A673 (cell line): ENCODE measurements around the gene SUSD5. TPM values are rescaled to one million over a fixed set of nuclear protein-coding genes. Genes with fewer than 3 reads are reported as not detected.

Experiments used
- BruUV-seq: library from RNA; stranded (reverse); fragments of 400-500 nt; replicated peaks from 2 replicates; lab custom pipeline; 2021; lab: Mats Ljungman, UMichigan
- CTCF ChIA-PET: fragments of 300-600 bp; sonication (Branson Sonifier 250); formaldehyde crosslinking; loops from one replicate; lab custom pipeline; 2022; ENCODE audit warnings: antibody characterized with exemption; lab: Charles Lee
- POLR2A ChIA-PET: fragments of 300-600 bp; sonication (Branson Sonifier 250); formaldehyde crosslinking; loops from one replicate; lab custom pipeline; 2022; ENCODE audit warnings: antibody characterized with exemption; ENCODE audit not compliant: low non-redundant PET; lab: Charles Lee
- DNase-seq: peaks from one replicate; pipeline ENCODE4 v3.0.0-alpha.2; 2015; ENCODE audit warnings: low spot score
- H3K27ac ChIP-seq: fragments of 200-600 bp; sonication (generic); 2 replicates; pipeline ENCODE4 v1.5.1; 2016; ENCODE audit warnings: mixed run types, low read depth, mild to moderate bottlenecking, mixed read lengths, antibody characterized with exemption, low read length; ENCODE audit not compliant: poor library complexity, severe bottlenecking
- H3K27me3 ChIP-seq: fragments of 200-600 bp; sonication (generic); replicated peaks from 2 replicates; pipeline ENCODE4 v1.6.1; 2017; ENCODE audit warnings: mixed run types, low read depth, mild to moderate bottlenecking, mixed read lengths, antibody characterized with exemption, low read length; ENCODE audit not compliant: insufficient read depth, poor library complexity
- H3K36me3 ChIP-seq: fragments of 200-600 bp; sonication (generic); 2 replicates; pipeline ENCODE4 v1.6.1; 2016; ENCODE audit warnings: mixed run types, mild to moderate bottlenecking, mixed read lengths, antibody characterized with exemption, low read length; ENCODE audit not compliant: insufficient read depth, poor library complexity, severe bottlenecking
- H3K4me1 ChIP-seq: fragments of 200-600 bp; sonication (generic); 2 replicates; pipeline ENCODE4 v1.6.1; 2017; ENCODE audit warnings: mixed run types, mild to moderate bottlenecking, mixed read lengths, antibody characterized with exemption, low read length; ENCODE audit not compliant: insufficient read depth, poor library complexity, severe bottlenecking
- H3K4me3 ChIP-seq: fragments of 200-600 bp; sonication (generic); 2 replicates; pipeline ENCODE4 v1.5.1; 2016; ENCODE audit warnings: low read depth, mixed run types, mild to moderate bottlenecking, mixed read lengths, low read length; ENCODE audit not compliant: poor library complexity, severe bottlenecking
- H3K9me3 ChIP-seq: fragments of 200-600 bp; sonication (generic); 2 replicates; pipeline ENCODE4 v1.6.1; 2016; ENCODE audit warnings: mixed run types, low read depth, mild to moderate bottlenecking, mixed read lengths, antibody characterized with exemption, low read length; ENCODE audit not compliant: poor library complexity, severe bottlenecking
- EZH2 ChIP-seq: fragments of 200-600 bp; sonication (generic); IDR thresholded peaks from 2 replicates; pipeline ENCODE4 v1.6.1; 2017; ENCODE audit warnings: borderline replicate concordance, low read depth, mild to moderate bottlenecking, mixed read lengths, antibody characterized with exemption, low read length; ENCODE audit not compliant: poor library complexity, severe bottlenecking
- intact Hi-C: fragments of 100-400 bp; cut with micrococcal nuclease; formaldehyde crosslinking; loops from one replicate; pipeline ENCODE4 v1.10.0; 2022; ENCODE audit not compliant: unreplicated experiment
- total RNA-seq: library from RNA; stranded (reverse); gene quantifications from 2 replicates; pipeline ENCODE4 v1.2.3, GENCODE V29; 2021
- TF ChIP-seq, protein P1 (sequence below): fragments of 300-800, 200-600 bp; sonication (generic); conservative IDR thresholded peaks from 2 replicates; pipeline ENCODE4 v1.5.1; 2017; ENCODE audit warnings: low read depth, mild to moderate bottlenecking, antibody characterized with exemption, low read length, moderate library complexity, mixed read lengths

The SUSD5 gene
- total RNA-seq, 1 experiment from 2014 or later: 0.97 TPM

DNA sequence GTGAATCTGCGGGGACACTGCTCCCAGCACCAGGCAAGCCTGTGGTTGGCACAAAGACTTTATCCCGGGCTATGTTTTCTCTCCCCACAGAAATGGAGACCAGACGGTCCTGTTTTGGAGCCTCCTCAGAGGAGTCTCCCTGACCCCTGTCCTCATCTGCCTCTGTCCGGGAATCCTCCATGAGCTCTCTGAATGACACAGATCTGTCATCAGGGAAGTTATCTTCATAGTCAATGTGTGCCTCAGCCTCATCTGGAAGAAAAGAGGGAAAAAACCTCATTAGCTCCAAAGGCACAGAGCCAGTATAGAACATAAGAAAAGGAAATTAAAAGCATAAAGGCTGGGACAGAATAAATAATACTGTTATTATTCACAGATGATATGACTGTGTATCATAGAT lies 64.8 kb downstream of the SUSD5 start:
- H3K4me3 ChIP-seq: no peak overlapping the region
- no peak overlapping the region for H3K27ac ChIP-seq
- DNase-seq: no peak
- CTCF ChIA-PET: no interaction called here
- H3K36me3 ChIP-seq: no peaks in the 10 kb centered on the region
- BruUV-seq: no TSS peak
- no peaks in the 10 kb centered on the region for H3K9me3 ChIP-seq
- intact Hi-C loops: loop anchor here (10.0 kb wide), 1 partner anchor 61 kb away; the partner anchor contains the start of gene SUSD5
- POLR2A ChIA-PET: no interaction called here
- peaks cover 5% of the 10 kb centered on the region for H3K4me1 ChIP-seq
- TF ChIP-seq EZH2: no peak
- TF ChIP-seq, protein P1, sequence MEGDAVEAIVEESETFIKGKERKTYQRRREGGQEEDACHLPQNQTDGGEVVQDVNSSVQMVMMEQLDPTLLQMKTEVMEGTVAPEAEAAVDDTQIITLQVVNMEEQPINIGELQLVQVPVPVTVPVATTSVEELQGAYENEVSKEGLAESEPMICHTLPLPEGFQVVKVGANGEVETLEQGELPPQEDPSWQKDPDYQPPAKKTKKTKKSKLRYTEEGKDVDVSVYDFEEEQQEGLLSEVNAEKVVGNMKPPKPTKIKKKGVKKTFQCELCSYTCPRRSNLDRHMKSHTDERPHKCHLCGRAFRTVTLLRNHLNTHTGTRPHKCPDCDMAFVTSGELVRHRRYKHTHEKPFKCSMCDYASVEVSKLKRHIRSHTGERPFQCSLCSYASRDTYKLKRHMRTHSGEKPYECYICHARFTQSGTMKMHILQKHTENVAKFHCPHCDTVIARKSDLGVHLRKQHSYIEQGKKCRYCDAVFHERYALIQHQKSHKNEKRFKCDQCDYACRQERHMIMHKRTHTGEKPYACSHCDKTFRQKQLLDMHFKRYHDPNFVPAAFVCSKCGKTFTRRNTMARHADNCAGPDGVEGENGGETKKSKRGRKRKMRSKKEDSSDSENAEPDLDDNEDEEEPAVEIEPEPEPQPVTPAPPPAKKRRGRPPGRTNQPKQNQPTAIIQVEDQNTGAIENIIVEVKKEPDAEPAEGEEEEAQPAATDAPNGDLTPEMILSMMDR: no peak
- no peaks in the 10 kb centered on the region for H3K27me3 ChIP-seq

DNA sequence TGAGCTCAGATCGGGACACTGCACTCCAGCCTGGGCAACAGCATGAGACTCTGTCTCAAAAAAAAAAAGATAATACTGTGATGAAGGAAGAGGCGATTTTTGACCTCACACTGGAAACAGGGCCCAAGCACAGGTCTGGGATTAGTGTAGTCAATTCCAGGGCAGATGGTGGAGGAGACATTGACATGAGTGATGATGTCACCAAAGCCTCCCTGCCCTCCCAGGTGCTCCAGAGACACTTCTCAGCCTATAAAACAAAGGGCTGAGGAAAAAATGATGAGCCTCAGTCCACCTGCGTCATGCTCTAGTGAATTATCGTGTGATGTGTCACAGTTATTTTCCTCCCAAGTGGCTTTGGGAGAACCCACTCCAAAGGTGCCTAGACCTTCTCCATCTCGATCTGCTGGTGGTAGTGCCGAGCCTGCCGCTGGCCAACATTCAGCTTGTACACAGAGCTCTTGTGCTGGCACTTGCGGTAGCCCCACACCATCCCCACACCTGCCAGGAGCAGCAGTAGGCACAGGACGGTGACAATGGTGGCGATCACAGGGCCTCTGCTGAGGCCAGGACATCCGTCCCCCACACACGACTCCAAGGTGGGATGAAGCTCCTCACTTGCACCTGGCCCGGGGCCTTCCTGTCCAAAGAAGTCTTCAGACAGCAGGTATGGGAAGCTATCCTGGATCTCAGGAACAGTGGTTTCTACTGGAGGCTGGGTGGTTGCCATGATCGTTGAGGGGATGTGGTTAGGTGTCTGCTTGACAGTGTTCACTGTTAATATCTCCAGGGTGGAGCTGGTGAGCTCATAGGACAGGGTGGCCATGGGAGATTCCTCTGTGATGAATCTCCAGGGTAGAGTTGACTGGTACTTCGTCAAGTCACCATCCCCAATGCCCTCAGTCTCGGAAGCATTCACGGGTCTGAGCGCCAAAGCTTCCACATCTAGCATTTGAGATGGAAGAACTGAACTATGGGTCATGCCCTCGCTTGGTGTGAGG lies 65.9 kb downstream of the SUSD5 start:
- Histone ChIP-seq H3K36me3 (no peaks in the 10 kb centered on the region), H3K4me1 (peaks cover 5% of the 10 kb centered on the region), H3K27me3 (no peaks in the 10 kb centered on the region), H3K27ac (no peak overlapping the region), H3K9me3 (no peaks in the 10 kb centered on the region), H3K4me3 (no peak overlapping the region)
- no peak for TF ChIP-seq EZH2
- TF ChIP-seq, protein P1: no peak
- CTCF ChIA-PET: no interaction called here
- BruUV-seq: no TSS peak
- POLR2A ChIA-PET: no interaction called here
- intact Hi-C loops: loop anchor here (10.0 kb wide), 1 partner anchor 62 kb away; the partner anchor contains the start of gene SUSD5
- DNase-seq: no peak

- Histone ChIP-seq H3K4me1 (no peaks in the 10 kb centered on the region), H3K9me3 (no peaks in the 10 kb centered on the region), H3K27me3 (no peaks in the 10 kb centered on the region), H3K36me3 (no peaks in the 10 kb centered on the region), H3K4me3 (no peak overlapping the region), H3K27ac (no peak overlapping the region)
- POLR2A ChIA-PET: no interaction called here
- TF ChIP-seq, protein P1: no peak
- BruUV-seq: no TSS peak
- intact Hi-C loops: no loop called here
- CTCF ChIA-PET: no interaction called here
- DNase-seq: no peak
These were observed 69.3 kb downstream of the SUSD5 start for GRCh38 chr3:33149342-33149741.
